Rectal smooth muscle tissue (tissue), 1 donor: ENCODE data around the gene ADARB2.
"Not testable (repeated sequence)": the region's sequence is repeated elsewhere in the genome, so short reads cannot be mapped to it uniquely, and the experiment has no call there.

Source experiments
- H3K27ac ChIP-seq: one replicate; pipeline ENCODE4 v1.7.0; 2013; ENCODE audit warnings: low read depth, low read length, inconsistent platforms
- H3K27me3 ChIP-seq: one replicate; pipeline ENCODE4 v1.7.0; 2013; ENCODE audit warnings: low read length; ENCODE audit not compliant: control insufficient read depth, insufficient read depth
- H3K36me3 ChIP-seq: one replicate; pipeline ENCODE4 v1.7.0; 2013; ENCODE audit warnings: low read length; ENCODE audit not compliant: control insufficient read depth, insufficient read depth
- H3K4me1 ChIP-seq: one replicate; pipeline ENCODE4 v1.7.0; 2013; ENCODE audit warnings: low read length; ENCODE audit not compliant: control insufficient read depth, insufficient read depth
- H3K4me3 ChIP-seq: one replicate; pipeline ENCODE4 v1.7.0; 2013; ENCODE audit warnings: low read length
- H3K9ac ChIP-seq: one replicate; pipeline ENCODE4 v1.7.0; 2013; ENCODE audit warnings: low read length

The ADARB2 gene

DNA sequence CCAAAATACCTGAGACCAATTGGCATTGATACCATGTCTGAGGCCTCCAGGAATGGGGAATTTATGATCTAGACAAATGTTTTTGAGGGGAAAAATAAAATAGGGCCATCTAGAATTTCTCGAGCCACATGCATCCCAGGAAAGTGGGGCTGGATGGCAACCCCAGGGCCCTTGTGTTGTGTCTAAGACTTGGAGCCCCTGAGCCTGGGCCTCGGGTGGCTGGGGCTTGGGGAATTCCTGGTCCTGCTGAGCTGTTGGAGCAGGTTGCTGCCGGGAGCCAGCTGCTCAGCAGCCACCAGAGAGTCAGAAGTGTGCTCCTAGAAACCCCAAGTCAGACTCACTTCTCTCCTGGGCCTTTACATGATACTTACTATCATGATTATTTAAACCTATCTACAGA, 508.2 kb downstream of the ADARB2 start:
- no peak overlapping the region for H3K9ac ChIP-seq
- H3K4me1 ChIP-seq, result no peaks in the 10 kb centered on the region
- no peaks in the 10 kb centered on the region for H3K36me3 ChIP-seq
- H3K27me3 ChIP-seq, result no peaks in the 10 kb centered on the region
- H3K27ac ChIP-seq, result no peak overlapping the region
- no peak overlapping the region for H3K4me3 ChIP-seq

DNA sequence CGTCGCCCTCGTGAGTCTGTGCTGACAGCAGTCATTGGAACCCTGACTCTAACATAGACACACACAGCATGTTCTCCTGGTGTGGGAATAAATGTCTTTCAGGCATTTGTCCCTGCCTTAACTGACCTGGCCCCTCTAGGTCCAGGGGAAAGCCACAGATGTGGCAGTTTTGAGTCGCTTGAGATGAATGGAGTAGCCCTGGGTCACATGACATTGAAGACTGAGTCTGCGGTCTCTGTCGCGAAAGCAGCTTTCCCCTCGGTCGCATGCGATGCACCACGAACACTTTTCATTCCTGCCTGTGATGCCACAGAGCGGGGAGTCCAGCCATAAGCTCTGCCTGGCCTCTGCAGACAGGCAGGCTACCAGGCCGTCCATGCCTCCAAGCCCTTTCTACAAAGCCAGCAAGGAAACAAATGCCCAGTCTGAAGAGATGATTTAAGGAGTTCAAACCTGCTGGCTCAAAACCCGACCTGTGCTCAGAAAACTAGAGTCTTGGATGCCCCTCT, 508.8 kb downstream of the ADARB2 start:
- Histone ChIP-seq H3K27ac (no peak overlapping the region), H3K4me3 (no peak overlapping the region), H3K27me3 (no peaks in the 10 kb centered on the region), H3K4me1 (no peaks in the 10 kb centered on the region), H3K9ac (no peak overlapping the region), H3K36me3 (no peaks in the 10 kb centered on the region)

- H3K4me1 ChIP-seq, result no peaks in the 10 kb centered on the region
- no peaks in the 10 kb centered on the region for H3K36me3 ChIP-seq
- no peak overlapping the region for H3K4me3 ChIP-seq
- H3K9ac ChIP-seq, result no peak overlapping the region
- H3K27ac ChIP-seq, result no peak overlapping the region
- H3K27me3 ChIP-seq, result no peaks in the 10 kb centered on the region
Measured at GRCh38 chr10:1227510-1228402, 509.6 kb downstream of the ADARB2 start.

DNA sequence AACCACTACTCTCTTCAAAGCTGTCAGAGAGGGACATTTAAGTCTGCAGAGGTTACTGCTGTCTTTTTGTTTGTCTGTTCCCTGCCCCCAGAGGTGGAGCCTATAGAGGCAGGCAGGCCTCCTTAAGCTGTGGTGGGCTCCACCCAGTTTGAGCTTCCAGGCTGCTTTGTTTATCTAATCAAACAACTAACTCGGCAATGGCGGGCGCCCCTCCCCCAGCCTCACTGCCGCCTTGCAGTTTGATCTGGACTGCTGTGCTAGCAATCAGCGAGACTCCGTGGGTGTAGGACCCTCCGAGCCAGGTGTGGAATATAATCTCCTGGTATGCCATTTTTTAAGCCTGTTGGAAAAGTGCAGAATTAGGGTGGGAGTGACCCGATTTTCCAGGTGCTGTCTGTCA, 510.4 kb downstream of the ADARB2 start:
- H3K9ac ChIP-seq, H3K36me3 ChIP-seq, H3K4me1 ChIP-seq, H3K27me3 ChIP-seq, H3K4me3 ChIP-seq, H3K27ac ChIP-seq: not testable (repeated sequence)

GRCh38 chr10:1219874-1220273, 517.5 kb downstream of the ADARB2 start:
- not testable (repeated sequence) for H3K9ac ChIP-seq, H3K27me3 ChIP-seq, H3K36me3 ChIP-seq, H3K4me3 ChIP-seq, H3K4me1 ChIP-seq, H3K27ac ChIP-seq

- H3K27ac ChIP-seq, result no peak overlapping the region
- H3K9ac ChIP-seq, result no peak overlapping the region
- no peak overlapping the region for H3K4me3 ChIP-seq
- H3K27me3 ChIP-seq, result no peaks in the 10 kb centered on the region
- no peaks in the 10 kb centered on the region for H3K36me3 ChIP-seq
- H3K4me1 ChIP-seq, result no peaks in the 10 kb centered on the region
Measured at GRCh38 chr10:1217661-1218060, 519.7 kb downstream of the ADARB2 start.

DNA sequence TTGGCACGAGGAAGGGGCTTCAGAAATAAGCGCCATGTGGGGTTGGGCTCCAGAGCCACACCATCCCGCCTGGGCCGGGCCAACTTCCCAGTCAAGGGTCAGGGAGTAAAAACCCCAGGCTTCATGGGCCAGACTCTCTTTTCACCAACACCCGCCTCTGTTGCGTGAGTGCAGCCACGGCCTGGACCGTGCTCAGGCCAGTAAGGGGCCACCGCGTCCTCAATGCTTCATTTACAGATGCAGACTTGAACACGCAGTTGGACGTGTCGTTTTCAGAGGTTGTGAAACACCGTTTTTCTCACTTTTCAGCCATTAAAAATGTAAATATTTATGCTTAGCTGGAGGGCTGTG, 520.1 kb downstream of the ADARB2 start:
- no peak overlapping the region for H3K4me3 ChIP-seq
- no peaks in the 10 kb centered on the region for H3K27me3 ChIP-seq
- no peaks in the 10 kb centered on the region for H3K36me3 ChIP-seq
- no peak overlapping the region for H3K9ac ChIP-seq
- no peaks in the 10 kb centered on the region for H3K4me1 ChIP-seq
- no peak overlapping the region for H3K27ac ChIP-seq

DNA sequence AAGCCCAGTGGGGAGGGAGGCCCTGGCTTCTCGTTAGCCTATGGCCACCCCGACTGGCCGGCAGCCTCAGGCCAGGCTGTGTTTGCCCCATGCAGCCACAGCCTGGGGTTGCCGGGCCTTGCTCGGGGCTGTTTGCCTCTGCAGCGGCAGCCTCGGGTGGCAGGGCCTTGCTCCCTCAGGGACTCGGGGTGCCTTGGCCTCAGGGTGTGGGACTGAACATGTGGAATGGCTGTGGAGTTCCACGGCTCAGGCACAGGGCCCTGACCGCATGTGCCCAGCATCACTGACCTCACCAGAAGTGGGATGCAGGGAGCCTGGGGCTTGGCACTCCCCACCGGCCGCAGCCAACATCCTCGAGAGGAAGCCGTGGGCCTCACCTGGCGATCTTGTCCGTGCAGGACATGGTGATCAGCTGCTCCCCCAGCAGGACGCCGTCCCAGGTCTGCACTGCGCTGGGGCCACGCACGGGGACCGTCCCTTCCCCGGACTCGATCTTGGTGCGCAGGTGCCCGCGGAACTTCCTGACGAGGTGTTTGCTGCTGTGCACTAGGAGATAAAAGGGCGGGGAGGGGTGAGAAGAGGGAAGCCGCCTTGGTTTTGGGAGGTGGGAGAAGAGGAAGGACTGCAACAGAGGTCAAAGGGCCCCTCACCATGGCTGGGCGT, 520.6 kb downstream of the ADARB2 start:
- Histone ChIP-seq H3K4me3 (no peak overlapping the region), H3K9ac (no peak overlapping the region), H3K36me3 (no peaks in the 10 kb centered on the region), H3K4me1 (no peaks in the 10 kb centered on the region), H3K27ac (no peak overlapping the region), H3K27me3 (no peaks in the 10 kb centered on the region)

DNA sequence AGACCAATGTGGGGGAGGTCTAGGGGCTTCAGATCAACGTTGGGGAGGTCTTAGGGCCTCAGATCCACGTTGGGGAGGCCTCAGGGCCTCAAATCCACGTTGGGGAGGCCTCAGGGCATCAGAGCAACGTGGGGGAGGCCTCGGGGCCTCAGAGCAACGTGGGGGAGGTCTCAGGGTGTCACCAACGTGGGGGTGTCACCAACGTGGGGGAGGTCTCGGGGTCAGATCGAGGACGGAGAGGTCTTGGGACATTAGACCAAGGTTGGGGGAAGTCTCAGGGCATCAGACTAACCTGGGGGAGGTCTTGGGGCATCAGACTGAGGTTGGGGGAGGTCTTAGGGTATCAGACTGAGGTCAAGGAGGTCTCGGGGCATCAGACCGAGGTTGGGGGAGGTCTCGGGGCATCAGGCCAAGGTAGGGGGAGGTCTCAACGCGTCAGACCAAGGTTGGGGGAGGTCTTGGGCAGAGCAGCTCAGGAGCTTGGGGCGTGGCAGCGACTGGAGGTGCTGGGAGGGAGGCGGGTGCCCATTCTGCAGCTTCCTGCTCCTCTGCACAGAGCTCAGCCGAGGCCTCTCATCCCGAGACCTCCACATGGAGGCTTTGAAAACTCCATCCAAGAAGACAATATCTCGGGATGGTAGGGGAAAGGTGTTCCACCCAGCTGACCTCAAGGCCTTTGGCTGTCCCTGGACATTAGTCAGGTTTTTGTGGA, 521.3 kb downstream of the ADARB2 start:
- H3K4me1 ChIP-seq, result no peaks in the 10 kb centered on the region
- H3K36me3 ChIP-seq, result no peaks in the 10 kb centered on the region
- no peaks in the 10 kb centered on the region for H3K27me3 ChIP-seq
- H3K9ac ChIP-seq, result no peak overlapping the region
- H3K4me3 ChIP-seq, result no peak overlapping the region
- no peak overlapping the region for H3K27ac ChIP-seq

GRCh38 chr10:1214882-1215540, 522.3 kb downstream of the ADARB2 start:
- no peaks in the 10 kb centered on the region for H3K27me3 ChIP-seq
- H3K36me3 ChIP-seq, result no peaks in the 10 kb centered on the region
- H3K9ac ChIP-seq, result no peak overlapping the region
- no peaks in the 10 kb centered on the region for H3K4me1 ChIP-seq
- H3K27ac ChIP-seq, result no peak overlapping the region
- no peak overlapping the region for H3K4me3 ChIP-seq

DNA sequence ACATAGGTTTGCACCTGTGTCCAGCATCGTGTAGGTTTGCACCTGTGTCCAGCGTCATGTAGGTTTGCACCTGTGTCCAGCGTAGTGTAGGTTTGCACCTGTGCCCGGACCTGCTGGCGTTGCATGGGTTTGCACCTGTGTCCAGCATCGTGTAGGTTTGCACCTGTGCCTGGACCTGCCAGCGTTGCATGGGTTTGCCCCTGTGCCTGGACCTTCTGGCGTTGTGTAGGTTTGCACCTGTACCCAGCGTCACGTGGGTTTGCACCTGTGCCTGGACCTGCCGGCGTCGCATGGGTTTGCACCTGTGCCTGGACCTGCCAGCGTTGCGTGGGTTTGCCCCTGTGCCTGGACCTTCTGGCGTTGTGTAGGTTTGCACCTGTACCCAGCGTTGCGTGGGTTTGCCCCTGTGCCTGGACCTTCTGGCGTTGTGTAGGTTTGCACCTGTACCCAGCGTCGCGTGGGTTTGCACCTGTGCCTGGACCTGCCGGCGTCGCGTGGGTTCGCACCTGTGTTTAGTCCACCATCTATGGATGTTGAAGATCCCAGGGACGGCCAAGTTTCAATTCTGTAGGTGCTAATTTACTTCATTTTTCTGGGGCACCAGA, 523.2 kb downstream of the ADARB2 start:
- H3K9ac ChIP-seq, result no peak overlapping the region
- no peaks in the 10 kb centered on the region for H3K36me3 ChIP-seq
- H3K4me1 ChIP-seq, result no peaks in the 10 kb centered on the region
- no peak overlapping the region for H3K4me3 ChIP-seq
- no peak overlapping the region for H3K27ac ChIP-seq
- no peaks in the 10 kb centered on the region for H3K27me3 ChIP-seq
